SH-SY5Y (cell line): ENCODE data around the gene TF.

ENCODE experiments used
- GATA2 ChIP-seq: IDR thresholded peaks from 2 replicates; pipeline ENCODE4 v1.6.1; 2011; ENCODE audit warnings: mild to moderate bottlenecking, low read depth, low read length
- GATA3 ChIP-seq: IDR thresholded peaks from 2 replicates; pipeline ENCODE4 v1.6.1; 2011; ENCODE audit warnings: low read depth, mild to moderate bottlenecking, low read length, moderate library complexity

The TF gene

GRCh38 chr3:133730993-133731392 is 15.2 kb upstream of the TF start:
- TF ChIP-seq GATA3: no peak
- TF ChIP-seq GATA2: no peak

- TF ChIP-seq GATA3 (no peak), GATA2 (no peak)
These were observed 13.0 kb upstream of the TF start for GRCh38 chr3:133733226-133733625.

- TF ChIP-seq GATA3: no peak
- no peak for TF ChIP-seq GATA2
These were observed 11.9 kb upstream of the TF start for GRCh38 chr3:133734305-133734704.

- no peak for TF ChIP-seq GATA3
- TF ChIP-seq GATA2: no peak
These were observed 3.7 kb upstream of the TF start for GRCh38 chr3:133742351-133743091.

- TF ChIP-seq GATA2 (no peak), GATA3 (no peak)
These were observed 2.0 kb upstream of the TF start for GRCh38 chr3:133744241-133744640.

GRCh38 chr3:133745108-133745507 is 1.1 kb upstream of the TF start:
- TF ChIP-seq GATA3: no peak
- TF ChIP-seq GATA2: no peak

- TF ChIP-seq GATA3: no peak
These were observed 496 bp downstream of the TF start for GRCh38 chr3:133746712-133747066.

- TF ChIP-seq GATA2 (no peak), GATA3 (no peak)
These were observed 1.2 kb downstream of the TF start for GRCh38 chr3:133747373-133747772.

GRCh38 chr3:133747907-133748639 is 1.9 kb downstream of the TF start:
- TF ChIP-seq GATA2: no peak
- TF ChIP-seq GATA3: no peak

- TF ChIP-seq GATA3 (no peak), GATA2 (no peak)
These were observed 3.5 kb downstream of the TF start for GRCh38 chr3:133749427-133750258.

- TF ChIP-seq GATA2 (no peak), GATA3 (no peak)
These were observed 4.1 kb downstream of the TF start for GRCh38 chr3:133750259-133750656.

- TF ChIP-seq GATA2 (no peak), GATA3 (no peak)
These were observed 7.0 kb downstream of the TF start for GRCh38 chr3:133753107-133753778.

- TF ChIP-seq GATA2: no peak
- no peak for TF ChIP-seq GATA3
These were observed 7.6 kb downstream of the TF start for GRCh38 chr3:133753779-133754164.

GRCh38 chr3:133754455-133754854 is 8.3 kb downstream of the TF start:
- TF ChIP-seq GATA2: no peak
- no peak for TF ChIP-seq GATA3
